Neural cell (in vitro differentiated cells): ENCODE data around the gene PTN.

Source experiments
- EP300 ChIP-seq: fragments of 450-650 bp; conservative IDR thresholded peaks from 2 replicates; pipeline ENCODE4 v1.6.1; 2014; ENCODE audit warnings: antibody characterized with exemption, mild to moderate bottlenecking, moderate library complexity; ENCODE audit not compliant: poor library complexity, severe bottlenecking
- EZH2 ChIP-seq: fragments of 200-600, 300-800 bp; shearing (Covaris generic), sonication (generic); IDR thresholded peaks from 2 replicates; pipeline ENCODE4 v1.6.1; 2014; ENCODE audit warnings: antibody characterized with exemption, low read length, borderline replicate concordance, mild to moderate bottlenecking; ENCODE audit not compliant: insufficient read depth, poor library complexity, severe bottlenecking
- MXI1 ChIP-seq: fragments of 450-650 bp; conservative IDR thresholded peaks from 2 replicates; pipeline ENCODE4 v1.6.1; 2014; ENCODE audit warnings: antibody characterized with exemption, mild to moderate bottlenecking; ENCODE audit not compliant: poor library complexity, severe bottlenecking
- POLR2AphosphoS5 ChIP-seq: IDR thresholded peaks from 2 replicates; pipeline ENCODE4 v1.6.1; 2012
- SMC3 ChIP-seq: fragments of 450-650 bp; conservative IDR thresholded peaks from 2 replicates; pipeline ENCODE4 v1.6.1; 2014; ENCODE audit warnings: antibody characterized with exemption, mild to moderate bottlenecking, moderate library complexity; ENCODE audit not compliant: poor library complexity
- TF ChIP-seq, protein P1 (sequence below): fragments of 450-650 bp; IDR thresholded peaks from 2 replicates; pipeline ENCODE4 v1.5.1; 2014; ENCODE audit warnings: antibody characterized with exemption, mild to moderate bottlenecking, moderate library complexity; ENCODE audit not compliant: poor library complexity, severe bottlenecking
- TF ChIP-seq, protein P2 (sequence below): IDR thresholded peaks from 2 replicates; pipeline ENCODE4 v1.6.1; 2012; ENCODE audit warnings: borderline replicate concordance

- TF ChIP-seq, protein P1, sequence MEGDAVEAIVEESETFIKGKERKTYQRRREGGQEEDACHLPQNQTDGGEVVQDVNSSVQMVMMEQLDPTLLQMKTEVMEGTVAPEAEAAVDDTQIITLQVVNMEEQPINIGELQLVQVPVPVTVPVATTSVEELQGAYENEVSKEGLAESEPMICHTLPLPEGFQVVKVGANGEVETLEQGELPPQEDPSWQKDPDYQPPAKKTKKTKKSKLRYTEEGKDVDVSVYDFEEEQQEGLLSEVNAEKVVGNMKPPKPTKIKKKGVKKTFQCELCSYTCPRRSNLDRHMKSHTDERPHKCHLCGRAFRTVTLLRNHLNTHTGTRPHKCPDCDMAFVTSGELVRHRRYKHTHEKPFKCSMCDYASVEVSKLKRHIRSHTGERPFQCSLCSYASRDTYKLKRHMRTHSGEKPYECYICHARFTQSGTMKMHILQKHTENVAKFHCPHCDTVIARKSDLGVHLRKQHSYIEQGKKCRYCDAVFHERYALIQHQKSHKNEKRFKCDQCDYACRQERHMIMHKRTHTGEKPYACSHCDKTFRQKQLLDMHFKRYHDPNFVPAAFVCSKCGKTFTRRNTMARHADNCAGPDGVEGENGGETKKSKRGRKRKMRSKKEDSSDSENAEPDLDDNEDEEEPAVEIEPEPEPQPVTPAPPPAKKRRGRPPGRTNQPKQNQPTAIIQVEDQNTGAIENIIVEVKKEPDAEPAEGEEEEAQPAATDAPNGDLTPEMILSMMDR: no peak
- TF ChIP-seq MXI1 (no peak), EP300 (no peak), EZH2 (no peak), SMC3 (no peak), POLR2AphosphoS5 (no peak)
- TF ChIP-seq, protein P2, sequence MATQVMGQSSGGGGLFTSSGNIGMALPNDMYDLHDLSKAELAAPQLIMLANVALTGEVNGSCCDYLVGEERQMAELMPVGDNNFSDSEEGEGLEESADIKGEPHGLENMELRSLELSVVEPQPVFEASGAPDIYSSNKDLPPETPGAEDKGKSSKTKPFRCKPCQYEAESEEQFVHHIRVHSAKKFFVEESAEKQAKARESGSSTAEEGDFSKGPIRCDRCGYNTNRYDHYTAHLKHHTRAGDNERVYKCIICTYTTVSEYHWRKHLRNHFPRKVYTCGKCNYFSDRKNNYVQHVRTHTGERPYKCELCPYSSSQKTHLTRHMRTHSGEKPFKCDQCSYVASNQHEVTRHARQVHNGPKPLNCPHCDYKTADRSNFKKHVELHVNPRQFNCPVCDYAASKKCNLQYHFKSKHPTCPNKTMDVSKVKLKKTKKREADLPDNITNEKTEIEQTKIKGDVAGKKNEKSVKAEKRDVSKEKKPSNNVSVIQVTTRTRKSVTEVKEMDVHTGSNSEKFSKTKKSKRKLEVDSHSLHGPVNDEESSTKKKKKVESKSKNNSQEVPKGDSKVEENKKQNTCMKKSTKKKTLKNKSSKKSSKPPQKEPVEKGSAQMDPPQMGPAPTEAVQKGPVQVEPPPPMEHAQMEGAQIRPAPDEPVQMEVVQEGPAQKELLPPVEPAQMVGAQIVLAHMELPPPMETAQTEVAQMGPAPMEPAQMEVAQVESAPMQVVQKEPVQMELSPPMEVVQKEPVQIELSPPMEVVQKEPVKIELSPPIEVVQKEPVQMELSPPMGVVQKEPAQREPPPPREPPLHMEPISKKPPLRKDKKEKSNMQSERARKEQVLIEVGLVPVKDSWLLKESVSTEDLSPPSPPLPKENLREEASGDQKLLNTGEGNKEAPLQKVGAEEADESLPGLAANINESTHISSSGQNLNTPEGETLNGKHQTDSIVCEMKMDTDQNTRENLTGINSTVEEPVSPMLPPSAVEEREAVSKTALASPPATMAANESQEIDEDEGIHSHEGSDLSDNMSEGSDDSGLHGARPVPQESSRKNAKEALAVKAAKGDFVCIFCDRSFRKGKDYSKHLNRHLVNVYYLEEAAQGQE: no peak
Observed at GRCh38 chr7:137329411-137329810, 14.1 kb downstream of the PTN start.
